SK-N-SH treated with all-trans-retinoic acid at 6 μM for 48 hours (cell line): Measurements from ENCODE around the gene TAPT1.

ENCODE experiments used
- ARNTL ChIP-seq: fragments of 450-650 bp; formaldehyde crosslinking; IDR thresholded peaks from 2 replicates; pipeline ENCODE4 v1.5.0; 2020; ENCODE audit warnings: low read depth, mild to moderate bottlenecking, moderate library complexity, borderline replicate concordance
- GLIS3 ChIP-seq: fragments of 250-450 bp; sonication (Bioruptor Pico); IDR thresholded peaks from 2 replicates; pipeline ENCODE4 v1.5.0; 2020; ENCODE audit warnings: mild to moderate bottlenecking, moderate library complexity
- RARB ChIP-seq: fragments of 250-450 bp; sonication (Bioruptor Pico); IDR thresholded peaks from 2 replicates; pipeline ENCODE4 v1.8.0; 2021; ENCODE audit warnings: mild to moderate bottlenecking, moderate library complexity
- SNAI2 ChIP-seq: fragments of 250-450 bp; sonication (Bioruptor Pico); IDR thresholded peaks from 2 replicates; pipeline ENCODE4 v1.5.0; 2020; ENCODE audit warnings: mild to moderate bottlenecking, moderate library complexity
- TCF4 ChIP-seq: fragments of 250-450 bp; sonication (Bioruptor Pico); IDR thresholded peaks from 2 replicates; pipeline ENCODE4 v1.8.0; 2021; ENCODE audit warnings: mild to moderate bottlenecking, moderate library complexity, borderline replicate concordance
- ZC3H10 ChIP-seq: fragments of 250-450 bp; sonication (Bioruptor Pico); IDR thresholded peaks from 2 replicates; pipeline ENCODE4 v1.5.1; 2021; ENCODE audit warnings: mild to moderate bottlenecking, moderate library complexity
- ZFP3 ChIP-seq: fragments of 250-450 bp; sonication (Bioruptor Pico); IDR thresholded peaks from 2 replicates; pipeline ENCODE4 v1.5.0; 2020; ENCODE audit warnings: mild to moderate bottlenecking, moderate library complexity
- ZFP30 ChIP-seq: fragments of 450-650 bp; formaldehyde crosslinking; IDR thresholded peaks from 2 replicates; pipeline ENCODE4 v1.5.0; 2022; ENCODE audit warnings: mild to moderate bottlenecking, moderate library complexity
- TF ChIP-seq, protein P1 (sequence below): fragments of 250-450 bp; sonication (Bioruptor Pico); IDR thresholded peaks from 2 replicates; pipeline ENCODE4 v1.5.1; 2020; ENCODE audit warnings: low read depth, mild to moderate bottlenecking, moderate library complexity
- TF ChIP-seq, protein P2 (sequence below): fragments of 250-450 bp; sonication (Bioruptor Pico); IDR thresholded peaks from 2 replicates; pipeline ENCODE4 v1.8.0; 2020; ENCODE audit warnings: mild to moderate bottlenecking, moderate library complexity, borderline replicate concordance
- TF ChIP-seq, protein P3 (sequence below): fragments of 250-450 bp; sonication (Bioruptor Pico); IDR thresholded peaks from 2 replicates; pipeline ENCODE4 v1.8.0; 2021; ENCODE audit warnings: low read depth, mild to moderate bottlenecking, moderate library complexity, borderline replicate concordance

DNA sequence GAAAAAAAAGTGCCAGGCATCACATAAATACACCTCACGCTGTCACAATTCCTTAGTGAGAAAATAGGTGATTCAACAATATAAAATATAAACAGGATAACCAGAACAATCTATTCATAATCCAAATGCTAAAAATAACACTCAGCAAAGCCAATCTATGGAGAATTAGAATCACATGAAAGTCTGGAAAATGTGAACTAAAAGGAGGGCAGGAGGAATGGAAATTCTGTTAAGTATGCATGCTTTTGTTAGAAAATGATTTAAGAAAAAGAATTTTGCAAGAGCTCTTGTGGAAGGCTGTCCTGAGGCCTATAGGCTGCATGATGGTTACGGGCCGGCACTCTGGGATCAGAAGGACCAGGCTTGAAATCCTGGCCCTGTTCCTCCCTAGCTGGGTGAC is 71.8 kb downstream of the TAPT1 start:
- TF ChIP-seq, protein P1, sequence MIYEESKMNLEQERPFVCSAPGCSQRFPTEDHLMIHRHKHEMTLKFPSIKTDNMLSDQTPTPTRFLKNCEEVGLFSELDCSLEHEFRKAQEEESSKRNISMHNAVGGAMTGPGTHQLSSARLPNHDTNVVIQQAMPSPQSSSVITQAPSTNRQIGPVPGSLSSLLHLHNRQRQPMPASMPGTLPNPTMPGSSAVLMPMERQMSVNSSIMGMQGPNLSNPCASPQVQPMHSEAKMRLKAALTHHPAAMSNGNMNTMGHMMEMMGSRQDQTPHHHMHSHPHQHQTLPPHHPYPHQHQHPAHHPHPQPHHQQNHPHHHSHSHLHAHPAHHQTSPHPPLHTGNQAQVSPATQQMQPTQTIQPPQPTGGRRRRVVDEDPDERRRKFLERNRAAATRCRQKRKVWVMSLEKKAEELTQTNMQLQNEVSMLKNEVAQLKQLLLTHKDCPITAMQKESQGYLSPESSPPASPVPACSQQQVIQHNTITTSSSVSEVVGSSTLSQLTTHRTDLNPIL (CRISPR knock-in tag), result no peak
- TF ChIP-seq TCF4 (CRISPR knock-in tag) (no peak), GLIS3 (CRISPR knock-in tag) (no peak), ZFP30 (no peak), ZFP3 (CRISPR knock-in tag) (no peak), ZC3H10 (CRISPR knock-in tag) (no peak), RARB (no peak), ARNTL (CRISPR knock-in tag) (no peak), SNAI2 (CRISPR knock-in tag) (no peak)
- TF ChIP-seq, protein P2, sequence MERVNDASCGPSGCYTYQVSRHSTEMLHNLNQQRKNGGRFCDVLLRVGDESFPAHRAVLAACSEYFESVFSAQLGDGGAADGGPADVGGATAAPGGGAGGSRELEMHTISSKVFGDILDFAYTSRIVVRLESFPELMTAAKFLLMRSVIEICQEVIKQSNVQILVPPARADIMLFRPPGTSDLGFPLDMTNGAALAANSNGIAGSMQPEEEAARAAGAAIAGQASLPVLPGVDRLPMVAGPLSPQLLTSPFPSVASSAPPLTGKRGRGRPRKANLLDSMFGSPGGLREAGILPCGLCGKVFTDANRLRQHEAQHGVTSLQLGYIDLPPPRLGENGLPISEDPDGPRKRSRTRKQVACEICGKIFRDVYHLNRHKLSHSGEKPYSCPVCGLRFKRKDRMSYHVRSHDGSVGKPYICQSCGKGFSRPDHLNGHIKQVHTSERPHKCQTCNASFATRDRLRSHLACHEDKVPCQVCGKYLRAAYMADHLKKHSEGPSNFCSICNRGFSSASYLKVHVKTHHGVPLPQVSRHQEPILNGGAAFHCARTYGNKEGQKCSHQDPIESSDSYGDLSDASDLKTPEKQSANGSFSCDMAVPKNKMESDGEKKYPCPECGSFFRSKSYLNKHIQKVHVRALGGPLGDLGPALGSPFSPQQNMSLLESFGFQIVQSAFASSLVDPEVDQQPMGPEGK (CRISPR knock-in tag), result no peak
- TF ChIP-seq, protein P3, sequence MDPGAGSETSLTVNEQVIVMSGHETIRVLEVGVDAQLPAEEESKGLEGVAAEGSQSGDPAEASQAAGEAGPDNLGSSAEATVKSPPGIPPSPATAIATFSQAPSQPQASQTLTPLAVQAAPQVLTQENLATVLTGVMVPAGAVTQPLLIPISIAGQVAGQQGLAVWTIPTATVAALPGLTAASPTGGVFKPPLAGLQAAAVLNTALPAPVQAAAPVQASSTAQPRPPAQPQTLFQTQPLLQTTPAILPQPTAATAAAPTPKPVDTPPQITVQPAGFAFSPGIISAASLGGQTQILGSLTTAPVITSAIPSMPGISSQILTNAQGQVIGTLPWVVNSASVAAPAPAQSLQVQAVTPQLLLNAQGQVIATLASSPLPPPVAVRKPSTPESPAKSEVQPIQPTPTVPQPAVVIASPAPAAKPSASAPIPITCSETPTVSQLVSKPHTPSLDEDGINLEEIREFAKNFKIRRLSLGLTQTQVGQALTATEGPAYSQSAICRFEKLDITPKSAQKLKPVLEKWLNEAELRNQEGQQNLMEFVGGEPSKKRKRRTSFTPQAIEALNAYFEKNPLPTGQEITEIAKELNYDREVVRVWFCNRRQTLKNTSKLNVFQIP (CRISPR knock-in tag), result no peak
